ENCODE measurements around the gene PTPN14.

- TF ChIP-seq ATF3 (CRISPR knock-in tag; conservative IDR thresholded peaks at IDR 0.05): no peak
- no peak for TF ChIP-seq FOXK1 (CRISPR knock-in tag; IDR thresholded peaks at IDR 0.05)
- TF ChIP-seq CTCF (IDR thresholded peaks at IDR 0.05): no peak
- no peak for TF ChIP-seq ZNF416 (CRISPR knock-in tag; IDR thresholded peaks at IDR 0.05)
- no peak for TF ChIP-seq TEAD4 (CRISPR knock-in tag; IDR thresholded peaks at IDR 0.05)
- TF ChIP-seq TCF7 (CRISPR knock-in tag; IDR thresholded peaks at IDR 0.05; ENCODE audit: low read depth): no peak
Measured at GRCh38 chr1:214422137-214422671, 129.2 kb downstream of the PTPN14 start.
